OCI-LY7 (cell line): ENCODE measurements around the gene TGFBR3. TPM values are rescaled to one million over a fixed set of nuclear protein-coding genes. Genes with fewer than 3 reads are reported as not detected.

Experiments
- BruUV-seq: library from RNA; stranded (reverse); fragments of 400-500 nt; replicated peaks from 2 replicates; lab custom pipeline; 2021; lab: Mats Ljungman, UMichigan
- CTCF ChIA-PET: fragments of 300-600 bp; sonication (Branson Sonifier 250); formaldehyde crosslinking; loops from one replicate; lab custom pipeline; 2022; ENCODE audit warnings: antibody characterized with exemption; ENCODE audit not compliant: unreplicated experiment; lab: Charles Lee
- POLR2A ChIA-PET: fragments of 300-600 bp; sonication (Branson Sonifier 250); formaldehyde crosslinking; loops from one replicate; lab custom pipeline; 2022; ENCODE audit warnings: antibody characterized with exemption; lab: Charles Lee
- DNase-seq: peaks from one replicate; pipeline ENCODE4 v3.0.0-alpha.2; 2015; ENCODE audit warnings: low spot score
- H2AFZ ChIP-seq: fragments of 200-600 bp; sonication (generic), shearing (Covaris generic); 2 replicates; pipeline ENCODE4 v1.6.1; 2014; ENCODE audit warnings: mild to moderate bottlenecking, antibody characterized with exemption, low read length, moderate library complexity
- H3K27ac ChIP-seq: fragments of 200-600 bp; sonication (generic); 2 replicates; pipeline ENCODE4 v1.5.1; 2014; ENCODE audit warnings: mixed run types, low read depth, mild to moderate bottlenecking, moderate library complexity, low read length, inconsistent platforms; ENCODE audit not compliant: poor library complexity, severe bottlenecking
- H3K36me3 ChIP-seq: fragments of 200-600 bp; sonication (generic); 2 replicates; pipeline ENCODE4 v1.6.1; 2014; ENCODE audit warnings: mild to moderate bottlenecking, antibody characterized with exemption, low read length, moderate library complexity, mixed read lengths; ENCODE audit not compliant: insufficient read depth
- H3K4me1 ChIP-seq: fragments of 200-600 bp; sonication (generic); 2 replicates; pipeline ENCODE4 v1.5.1; 2014; ENCODE audit warnings: mild to moderate bottlenecking, low read length; ENCODE audit not compliant: insufficient read depth, poor library complexity, severe bottlenecking
- H3K4me2 ChIP-seq: fragments of 200-600 bp; sonication (generic); 2 replicates; pipeline ENCODE4 v1.6.1; 2014; ENCODE audit warnings: mild to moderate bottlenecking, low read length
- H3K4me3 ChIP-seq: fragments of 200-600 bp; sonication (generic); 2 replicates; pipeline ENCODE4 v1.5.1; 2014; ENCODE audit warnings: mild to moderate bottlenecking, low read depth, low read length; ENCODE audit not compliant: poor library complexity, severe bottlenecking
- H3K79me2 ChIP-seq: fragments of 200-600 bp; sonication (generic); 2 replicates; pipeline ENCODE4 v1.6.1; 2016; ENCODE audit warnings: low read depth, mild to moderate bottlenecking, low read length, moderate library complexity, mixed read lengths; ENCODE audit not compliant: insufficient read depth
- H3K9me2 ChIP-seq: fragments of 200-600 bp; sonication (generic); 2 replicates; pipeline ENCODE4 v1.6.1; 2016; ENCODE audit warnings: mild to moderate bottlenecking, low read length, mixed read lengths; ENCODE audit not compliant: insufficient read depth
- H3K9me3 ChIP-seq: fragments of 200-600 bp; sonication (generic); 2 replicates; pipeline ENCODE4 v1.6.1; 2014; ENCODE audit warnings: mild to moderate bottlenecking, mixed run types, low read length, mixed read lengths
- H4K20me1 ChIP-seq: fragments of 200-600 bp; sonication (generic); 2 replicates; pipeline ENCODE4 v1.6.1; 2014; ENCODE audit warnings: mild to moderate bottlenecking, antibody characterized with exemption, low read length, moderate library complexity, mixed read lengths; ENCODE audit not compliant: insufficient read depth
- CTCF ChIP-seq: fragments of 200-600 bp; sonication (generic); conservative IDR thresholded peaks from 2 replicates; pipeline ENCODE4 v1.5.1; 2014; ENCODE audit warnings: mild to moderate bottlenecking, antibody characterized with exemption, low read length, moderate library complexity, mixed read lengths
- EZH2phosphoT487 ChIP-seq: fragments of 200-600 bp; sonication (generic); IDR thresholded peaks from 2 replicates; pipeline ENCODE4 v1.6.1; 2018; ENCODE audit warnings: low read depth, borderline replicate concordance, mild to moderate bottlenecking, mixed run types, antibody characterized with exemption, low read length, moderate library complexity, mixed read lengths
- intact Hi-C: fragments of 100-400 bp; cut with micrococcal nuclease; formaldehyde crosslinking; loops from one replicate; pipeline ENCODE4 v1.10.0; 2022; ENCODE audit not compliant: unreplicated experiment
- total RNA-seq, 2 experiments: library from RNA; depleted of rRNA in 1 of 2; stranded (reverse); fragments of >200 nt in 1 of 2; shearing (Covaris generic) in 1 of 2; gene quantifications; 2 replicates each; pipeline ENCODE4 v1.2.3, GENCODE V29; 2014 to 2022

The TGFBR3 gene
- total RNA-seq, 2 experiments from 2014 or later, result not detected

- no peak overlapping the region for H3K4me2 ChIP-seq
- CTCF ChIA-PET, result no interaction called here
- H3K27ac ChIP-seq, result no peak overlapping the region
- no peaks in the 10 kb centered on the region for H3K9me3 ChIP-seq
- BruUV-seq, result no TSS peak
- no peak for DNase-seq
- no peak overlapping the region for H3K4me3 ChIP-seq
- intact Hi-C loops, result no loop called here
- H3K79me2 ChIP-seq, result no peaks in the 10 kb centered on the region
- H4K20me1 ChIP-seq, result no peaks in the 10 kb centered on the region
- no peaks in the 10 kb centered on the region for H3K36me3 ChIP-seq
- TF ChIP-seq CTCF (no peak), EZH2phosphoT487 (no peak)
- H2AFZ ChIP-seq, result no peak overlapping the region
- no peaks in the 10 kb centered on the region for H3K9me2 ChIP-seq
- no peaks in the 10 kb centered on the region for H3K4me1 ChIP-seq
- POLR2A ChIA-PET, result no interaction called here
Observed at GRCh38 chr1:91774520-91775203, 111.3 kb downstream of the TGFBR3 start.

GRCh38 chr1:91771717-91772116 lies 114.2 kb downstream of the TGFBR3 start:
- DNase-seq, result no peak

More at GRCh38 chr1:91771717-91772116, 114.2 kb downstream of the TGFBR3 start:
- H3K4me3 ChIP-seq, result no peak overlapping the region
- no peak for TF ChIP-seq EZH2phosphoT487
- no peak for TF ChIP-seq CTCF
- POLR2A ChIA-PET, result no interaction called here
- H3K9me2 ChIP-seq, result no peaks in the 10 kb centered on the region
- H3K4me1 ChIP-seq, result no peaks in the 10 kb centered on the region
- no peaks in the 10 kb centered on the region for H4K20me1 ChIP-seq
- H3K4me2 ChIP-seq, result no peak overlapping the region
- intact Hi-C loops, result no loop called here
- no peaks in the 10 kb centered on the region for H3K9me3 ChIP-seq
- CTCF ChIA-PET, result no interaction called here
- H3K27ac ChIP-seq, result no peak overlapping the region
- no peaks in the 10 kb centered on the region for H3K36me3 ChIP-seq
- H3K79me2 ChIP-seq, result no peaks in the 10 kb centered on the region
- H2AFZ ChIP-seq, result no peak overlapping the region
- BruUV-seq, result no TSS peak
